Mammary epithelial cell (primary cell): ENCODE data around the gene PACS1.

Source experiments
- EZH2 ChIP-seq: IDR thresholded peaks from 2 replicates; pipeline ENCODE4 v1.6.1; 2012; ENCODE audit warnings: low read length, inconsistent platforms, borderline replicate concordance
- TF ChIP-seq, protein P1 (sequence below), 2 donors: IDR thresholded peaks in 1 of 2; conservative IDR thresholded peaks in 1 of 2; 2 replicates each; pipeline ENCODE4 v1.5.1; 2011 to 2012; ENCODE audit warnings: inconsistent platforms in 2 of 2, low read length in 2 of 2, mild to moderate bottlenecking in 2 of 2, control low read depth in 1 of 2, low read depth in 1 of 2; ENCODE audit not compliant: insufficient read depth in 1 of 2; ENCODE audit errors: extremely low read depth in 1 of 2

DNA sequence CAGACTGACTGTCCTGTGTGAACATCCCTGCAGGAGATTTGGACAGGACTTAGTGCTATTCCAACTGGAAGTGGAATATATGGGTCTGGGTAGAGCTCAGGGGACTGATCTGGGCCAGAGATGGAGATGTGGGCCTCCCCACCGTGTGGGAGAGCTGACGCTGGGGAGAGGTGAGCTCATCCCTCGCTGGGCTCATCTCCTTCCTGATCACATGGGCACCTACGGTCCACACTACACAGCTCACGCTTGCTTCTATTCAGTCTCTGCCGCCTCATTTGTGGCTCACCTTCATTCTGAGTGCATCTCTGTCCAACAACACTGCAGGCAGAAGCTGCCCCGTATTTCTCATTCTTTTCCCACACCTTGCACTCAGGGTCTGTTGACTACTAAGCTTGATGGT lies 181.7 kb downstream of the PACS1 start:
- TF ChIP-seq, protein P1, sequence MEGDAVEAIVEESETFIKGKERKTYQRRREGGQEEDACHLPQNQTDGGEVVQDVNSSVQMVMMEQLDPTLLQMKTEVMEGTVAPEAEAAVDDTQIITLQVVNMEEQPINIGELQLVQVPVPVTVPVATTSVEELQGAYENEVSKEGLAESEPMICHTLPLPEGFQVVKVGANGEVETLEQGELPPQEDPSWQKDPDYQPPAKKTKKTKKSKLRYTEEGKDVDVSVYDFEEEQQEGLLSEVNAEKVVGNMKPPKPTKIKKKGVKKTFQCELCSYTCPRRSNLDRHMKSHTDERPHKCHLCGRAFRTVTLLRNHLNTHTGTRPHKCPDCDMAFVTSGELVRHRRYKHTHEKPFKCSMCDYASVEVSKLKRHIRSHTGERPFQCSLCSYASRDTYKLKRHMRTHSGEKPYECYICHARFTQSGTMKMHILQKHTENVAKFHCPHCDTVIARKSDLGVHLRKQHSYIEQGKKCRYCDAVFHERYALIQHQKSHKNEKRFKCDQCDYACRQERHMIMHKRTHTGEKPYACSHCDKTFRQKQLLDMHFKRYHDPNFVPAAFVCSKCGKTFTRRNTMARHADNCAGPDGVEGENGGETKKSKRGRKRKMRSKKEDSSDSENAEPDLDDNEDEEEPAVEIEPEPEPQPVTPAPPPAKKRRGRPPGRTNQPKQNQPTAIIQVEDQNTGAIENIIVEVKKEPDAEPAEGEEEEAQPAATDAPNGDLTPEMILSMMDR (conservative IDR thresholded peaks at IDR 0.05 in 1 of 2, IDR thresholded peaks at IDR 0.05 in 1 of 2; ENCODE audit: extremely low read depth in 1 of 2, insufficient read depth in 1 of 2, low read depth in 1 of 2, low read length in 2 of 2): no peak
- no peak for TF ChIP-seq EZH2
